GM10248 (cell line): Measurements from ENCODE around the gene ELOVL5.

ENCODE experiments used
- CTCF ChIA-PET: fragments of 300-600 bp; sonication (Branson Sonifier 250); formaldehyde crosslinking; extraction: SDS; loops from one replicate; lab custom pipeline; 2021; ENCODE audit warnings: antibody characterized with exemption; lab: Yijun Ruan, JAX
- POLR2A ChIA-PET: fragments of 350-650 bp; sonication (Branson Sonifier 250); formaldehyde crosslinking; extraction: SDS; loops from one replicate; lab custom pipeline; 2020; ENCODE audit warnings: antibody characterized with exemption; lab: Yijun Ruan, JAX
- DNase-seq: peaks from one replicate; pipeline ENCODE4 v3.0.0; 2012; ENCODE audit errors: extremely low spot score
- CTCF ChIP-seq: IDR thresholded peaks from 2 replicates; pipeline ENCODE4 v1.5.1; 2012; ENCODE audit warnings: mild to moderate bottlenecking, low read depth; ENCODE audit errors: extremely low read depth, missing control alignments, control extremely low read depth

ELOVL5 gene

DNA sequence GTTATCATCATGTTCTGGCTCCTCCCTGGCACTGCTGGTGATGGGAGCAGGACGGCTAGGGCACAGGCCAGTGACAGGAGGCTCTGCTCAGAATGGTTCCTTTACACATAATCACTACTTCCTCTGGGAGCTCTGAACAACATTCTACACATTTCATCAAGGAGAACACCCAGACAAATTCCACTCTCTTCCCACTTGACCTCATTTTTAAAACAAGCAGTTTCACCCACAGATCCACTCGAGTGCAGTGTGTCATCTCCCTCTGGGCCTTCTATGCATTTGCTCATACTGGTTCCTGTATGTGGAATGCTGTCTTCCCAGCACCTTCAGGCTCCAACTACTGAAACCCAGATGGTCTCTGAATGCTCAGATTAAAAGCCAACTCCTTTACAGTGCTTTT is 84.8 kb downstream of the ELOVL5 start:
- ChIA-PET POLR2A (no interaction called here), CTCF (interaction anchor here (2.1 to 2.7 kb wide), 2 partner anchors 9 to 15 kb away, joined by 5 to 9 read pairs; no protein-coding TSS in a partner anchor)
- DNase-seq: no peak
- no peak for TF ChIP-seq CTCF

GRCh38 chr6:53259860-53260580 is 88.7 kb downstream of the ELOVL5 start:
- POLR2A ChIA-PET: no interaction called here
- no peak for DNase-seq
- TF ChIP-seq CTCF: no peak
- CTCF ChIA-PET: interaction anchor here (1.4 kb wide), 2 partner anchors 20 to 25 kb away, joined by 3 to 4 read pairs; no protein-coding TSS in a partner anchor

GRCh38 chr6:53258774-53259155 is 90.0 kb downstream of the ELOVL5 start:
- TF ChIP-seq CTCF: no peak
- POLR2A ChIA-PET: no interaction called here
- CTCF ChIA-PET: interaction anchor here (0.9 to 1.5 kb wide), 3 partner anchors 21 to 60 kb away, joined by 3 to 4 read pairs (median 3); no protein-coding TSS in a partner anchor
- DNase-seq: no peak

DNA sequence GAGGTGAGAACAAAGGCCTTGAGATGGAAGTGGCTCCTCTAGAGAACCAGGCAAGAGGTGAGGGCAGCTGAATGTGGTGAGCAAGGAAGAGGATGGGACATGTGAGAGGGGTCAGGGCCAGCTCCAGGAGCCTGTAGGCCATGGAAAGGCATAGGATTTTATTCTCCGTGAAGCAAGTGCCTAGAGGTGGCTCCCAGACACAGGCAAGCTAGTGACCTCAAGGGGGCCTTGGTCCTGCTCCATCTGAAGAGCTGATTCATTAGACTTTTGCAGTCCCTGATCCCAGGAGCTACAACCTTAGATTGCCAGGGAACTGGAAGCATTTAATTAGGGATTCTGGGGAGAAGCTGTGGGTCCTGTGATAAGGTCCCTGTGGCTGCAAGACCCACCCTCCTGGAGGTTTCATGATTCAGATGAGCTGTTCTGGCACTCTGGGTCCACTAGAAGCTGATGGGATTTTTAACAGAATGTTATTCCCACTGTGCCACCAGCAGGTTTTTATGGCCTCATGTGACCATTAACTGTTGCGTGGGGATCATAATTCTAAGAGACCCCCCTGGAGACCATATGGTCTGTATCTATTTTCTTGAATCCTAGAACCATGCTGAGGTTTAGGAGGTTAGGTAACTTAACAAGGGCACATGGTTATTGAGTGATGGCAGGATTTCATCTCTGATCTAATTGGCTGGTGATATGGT is 90.5 kb downstream of the ELOVL5 start:
- POLR2A ChIA-PET: no interaction called here

DNA sequence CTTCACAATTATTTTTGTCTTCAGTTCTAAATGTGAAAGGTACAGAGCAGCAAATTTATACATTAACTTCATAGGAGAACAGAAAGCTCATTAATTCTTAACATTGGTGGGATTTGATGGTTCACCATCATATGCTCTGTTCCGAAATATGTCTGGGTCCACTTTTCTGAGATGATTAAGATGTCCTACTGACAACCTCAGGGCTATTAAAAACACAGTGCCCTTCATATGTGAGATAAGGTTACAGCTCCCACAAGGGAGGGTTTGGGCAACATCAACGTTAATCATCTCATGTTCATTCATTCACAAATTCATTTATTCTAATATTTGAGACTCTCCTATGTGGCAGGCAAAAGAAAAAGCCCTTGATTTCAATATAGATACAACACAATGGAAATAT is 91.2 kb downstream of the ELOVL5 start:
- ChIA-PET POLR2A (no interaction called here), CTCF (interaction anchor here (0.7 to 1.8 kb wide), 6 partner anchors 16 to 227 kb away, joined by 3 to 6 read pairs (median 3); no protein-coding TSS in a partner anchor)
- no peak for TF ChIP-seq CTCF
- DNase-seq: no peak

More for the DNA sequence above, 90.5 kb downstream of the ELOVL5 start:
- no peak for DNase-seq
- CTCF ChIA-PET: interaction anchor here (0.9 to 1.8 kb wide), 3 partner anchors 22 to 60 kb away, joined by 3 to 6 read pairs (median 3); no protein-coding TSS in a partner anchor
- TF ChIP-seq CTCF: no peak

GRCh38 chr6:53257001-53257400 is 91.7 kb downstream of the ELOVL5 start:
- DNase-seq: no peak
- CTCF ChIA-PET: interaction anchor here (0.7 to 1.8 kb wide), 5 partner anchors 17 to 227 kb away, joined by 3 to 6 read pairs (median 3); no protein-coding TSS in a partner anchor
- TF ChIP-seq CTCF: no peak
- POLR2A ChIA-PET: no interaction called here
